A673 (cell line): ENCODE results near the gene TMEM126B.

Source experiments
- EZH2 ChIP-seq: fragments of 200-600 bp; sonication (generic); IDR thresholded peaks from 2 replicates; pipeline ENCODE4 v1.6.1; 2017; ENCODE audit warnings: borderline replicate concordance, low read depth, mild to moderate bottlenecking, mixed read lengths, antibody characterized with exemption, low read length; ENCODE audit not compliant: poor library complexity, severe bottlenecking
- TF ChIP-seq, protein P1 (sequence below): fragments of 300-800, 200-600 bp; sonication (generic); conservative IDR thresholded peaks from 2 replicates; pipeline ENCODE4 v1.5.1; 2017; ENCODE audit warnings: low read depth, mild to moderate bottlenecking, antibody characterized with exemption, low read length, moderate library complexity, mixed read lengths

GRCh38 chr11:85666687-85667086, 38.3 kb downstream of the TMEM126B start:
- TF ChIP-seq, protein P1, sequence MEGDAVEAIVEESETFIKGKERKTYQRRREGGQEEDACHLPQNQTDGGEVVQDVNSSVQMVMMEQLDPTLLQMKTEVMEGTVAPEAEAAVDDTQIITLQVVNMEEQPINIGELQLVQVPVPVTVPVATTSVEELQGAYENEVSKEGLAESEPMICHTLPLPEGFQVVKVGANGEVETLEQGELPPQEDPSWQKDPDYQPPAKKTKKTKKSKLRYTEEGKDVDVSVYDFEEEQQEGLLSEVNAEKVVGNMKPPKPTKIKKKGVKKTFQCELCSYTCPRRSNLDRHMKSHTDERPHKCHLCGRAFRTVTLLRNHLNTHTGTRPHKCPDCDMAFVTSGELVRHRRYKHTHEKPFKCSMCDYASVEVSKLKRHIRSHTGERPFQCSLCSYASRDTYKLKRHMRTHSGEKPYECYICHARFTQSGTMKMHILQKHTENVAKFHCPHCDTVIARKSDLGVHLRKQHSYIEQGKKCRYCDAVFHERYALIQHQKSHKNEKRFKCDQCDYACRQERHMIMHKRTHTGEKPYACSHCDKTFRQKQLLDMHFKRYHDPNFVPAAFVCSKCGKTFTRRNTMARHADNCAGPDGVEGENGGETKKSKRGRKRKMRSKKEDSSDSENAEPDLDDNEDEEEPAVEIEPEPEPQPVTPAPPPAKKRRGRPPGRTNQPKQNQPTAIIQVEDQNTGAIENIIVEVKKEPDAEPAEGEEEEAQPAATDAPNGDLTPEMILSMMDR: no peak
- no peak for TF ChIP-seq EZH2
